MCF 10A (cell line): ENCODE data around the gene ANLN. TPM values are rescaled to one million over a fixed set of nuclear protein-coding genes. Genes with fewer than 3 reads are reported as not detected.
"Not testable (repeated sequence)": the region's sequence is repeated elsewhere in the genome, so short reads cannot be mapped to it uniquely, and the experiment has no call there.

Source experiments
- BruUV-seq: library from RNA; stranded (reverse); fragments of 400-500 nt; replicated peaks from 2 replicates; lab custom pipeline; 2021; lab: Mats Ljungman, UMichigan
- CTCF ChIA-PET: fragments of 300-600 bp; sonication (Branson Sonifier 250); formaldehyde crosslinking; extraction: SDS; loops from one replicate; lab custom pipeline; 2021; ENCODE audit warnings: antibody characterized with exemption, inconsistent platforms; lab: Yijun Ruan, JAX
- POLR2A ChIA-PET: fragments of 300-600, 350-650 bp; sonication (Branson Sonifier 250); formaldehyde crosslinking; extraction: SDS; loops from one replicate; lab custom pipeline; 2020; ENCODE audit warnings: antibody characterized with exemption, inconsistent platforms; lab: Yijun Ruan, JAX
- DNase-seq: peaks from one replicate; pipeline ENCODE4 v3.0.0-alpha.2; 2018; ENCODE audit not compliant: unreplicated experiment
- H3K27ac Mint-ChIP-seq: one replicate; pipeline ENCODE4 v1.8.0; 2022; ENCODE audit warnings: mild to moderate bottlenecking, low read depth, mixed read lengths; ENCODE audit not compliant: unreplicated experiment
- H3K27me3 Mint-ChIP-seq: one replicate; pipeline ENCODE4 v1.8.0; 2022; ENCODE audit warnings: mixed read lengths; ENCODE audit not compliant: insufficient read depth, unreplicated experiment
- H3K36me3 Mint-ChIP-seq: one replicate; pipeline ENCODE4 v1.8.0; 2022; ENCODE audit warnings: mild to moderate bottlenecking, moderate library complexity, mixed read lengths; ENCODE audit not compliant: insufficient read depth, unreplicated experiment
- H3K4me1 Mint-ChIP-seq: one replicate; pipeline ENCODE4 v1.8.0; 2022; ENCODE audit warnings: mixed read lengths; ENCODE audit not compliant: insufficient read depth, unreplicated experiment
- H3K4me3 Mint-ChIP-seq: one replicate; pipeline ENCODE4 v1.8.0; 2022; ENCODE audit warnings: mild to moderate bottlenecking, moderate library complexity, mixed read lengths; ENCODE audit not compliant: unreplicated experiment
- H3K9me3 Mint-ChIP-seq: one replicate; pipeline ENCODE4 v1.8.0; 2022; ENCODE audit warnings: mixed read lengths; ENCODE audit not compliant: unreplicated experiment
- intact Hi-C: fragments of 100-400 bp; cut with micrococcal nuclease; formaldehyde crosslinking; loops from 2 replicates; pipeline ENCODE4 v1.14.1; 2022
- total RNA-seq: library from RNA; stranded (reverse); gene quantifications from 2 replicates; pipeline ENCODE4 v1.2.3, GENCODE V29; 2022
- TF ChIP-seq, protein P1 (sequence below): fragments of 200-600 bp; IDR thresholded peaks from one replicate; pipeline ENCODE4 v1.8.0; 2022; ENCODE audit warnings: antibody characterized with exemption, mild to moderate bottlenecking; ENCODE audit not compliant: unreplicated experiment

ANLN gene
- total RNA-seq, 1 experiment from 2014 or later, result 104 TPM

- no peak for DNase-seq
- Mint-ChIP-seq H3K27me3 (no peaks in the 10 kb centered on the region), H3K36me3 (no peaks in the 10 kb centered on the region), H3K4me1 (peaks cover 13% of the 10 kb centered on the region), H3K27ac (no peak overlapping the region), H3K9me3 (no peaks in the 10 kb centered on the region), H3K4me3 (no peak overlapping the region)
- TF ChIP-seq, protein P1, sequence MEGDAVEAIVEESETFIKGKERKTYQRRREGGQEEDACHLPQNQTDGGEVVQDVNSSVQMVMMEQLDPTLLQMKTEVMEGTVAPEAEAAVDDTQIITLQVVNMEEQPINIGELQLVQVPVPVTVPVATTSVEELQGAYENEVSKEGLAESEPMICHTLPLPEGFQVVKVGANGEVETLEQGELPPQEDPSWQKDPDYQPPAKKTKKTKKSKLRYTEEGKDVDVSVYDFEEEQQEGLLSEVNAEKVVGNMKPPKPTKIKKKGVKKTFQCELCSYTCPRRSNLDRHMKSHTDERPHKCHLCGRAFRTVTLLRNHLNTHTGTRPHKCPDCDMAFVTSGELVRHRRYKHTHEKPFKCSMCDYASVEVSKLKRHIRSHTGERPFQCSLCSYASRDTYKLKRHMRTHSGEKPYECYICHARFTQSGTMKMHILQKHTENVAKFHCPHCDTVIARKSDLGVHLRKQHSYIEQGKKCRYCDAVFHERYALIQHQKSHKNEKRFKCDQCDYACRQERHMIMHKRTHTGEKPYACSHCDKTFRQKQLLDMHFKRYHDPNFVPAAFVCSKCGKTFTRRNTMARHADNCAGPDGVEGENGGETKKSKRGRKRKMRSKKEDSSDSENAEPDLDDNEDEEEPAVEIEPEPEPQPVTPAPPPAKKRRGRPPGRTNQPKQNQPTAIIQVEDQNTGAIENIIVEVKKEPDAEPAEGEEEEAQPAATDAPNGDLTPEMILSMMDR, result no peak
- ChIA-PET POLR2A (interaction anchor here (2.2 kb wide), 1 partner anchor 707 kb away, joined by 4 read pairs; no protein-coding TSS in a partner anchor), CTCF (interaction anchor here (0.8 to 5.7 kb wide), 7 partner anchors 12 to 706 kb away, joined by 3 to 46 read pairs (median 4); no protein-coding TSS in a partner anchor)
- intact Hi-C loops, result no loop called here
- BruUV-seq, result no TSS peak
These were observed 85.7 kb downstream of the ANLN start for GRCh38 chr7:36475381-36475780.

- TF ChIP-seq, protein P1, result no peak
- DNase-seq, result no peak
- H3K9me3 Mint-ChIP-seq, result peaks cover 8% of the 10 kb centered on the region
- peaks cover 9% of the 10 kb centered on the region for H3K4me1 Mint-ChIP-seq
- CTCF ChIA-PET, result interaction anchor here (0.6 to 5.7 kb wide), 5 partner anchors 9 to 722 kb away, joined by 3 to 29 read pairs (median 10); no protein-coding TSS in a partner anchor
- H3K27ac Mint-ChIP-seq, result no peak overlapping the region
- no peaks in the 10 kb centered on the region for H3K36me3 Mint-ChIP-seq
- POLR2A ChIA-PET, result no interaction called here
- no TSS peak for BruUV-seq
- intact Hi-C loops, result no loop called here
- no peak overlapping the region for H3K4me3 Mint-ChIP-seq
- H3K27me3 Mint-ChIP-seq, result no peaks in the 10 kb centered on the region
These were observed 89.1 kb downstream of the ANLN start for GRCh38 chr7:36478745-36479144.

DNA sequence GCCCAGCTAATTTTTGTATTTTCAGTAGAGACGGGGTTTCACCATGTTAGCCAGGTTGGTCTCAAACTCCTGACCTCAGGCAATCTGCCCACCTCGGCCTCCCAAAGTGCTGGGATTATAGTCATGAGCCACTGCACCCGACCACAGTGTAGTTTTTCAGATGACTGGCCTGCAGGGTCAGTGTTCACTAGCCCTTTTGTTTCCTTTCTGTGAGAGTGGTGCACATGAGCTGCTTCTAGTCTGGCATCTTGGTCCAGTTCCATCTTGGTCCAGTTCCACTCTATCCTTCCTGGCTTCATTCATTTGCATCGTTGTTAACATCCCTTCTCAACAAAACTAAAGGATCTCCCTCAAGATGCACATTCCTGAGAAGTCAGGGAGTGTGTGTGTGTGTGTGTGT, 94.2 kb downstream of the ANLN start:
- BruUV-seq, H3K4me1 Mint-ChIP-seq, H3K27ac Mint-ChIP-seq, DNase-seq, H3K27me3 Mint-ChIP-seq, H3K36me3 Mint-ChIP-seq, intact Hi-C loops, H3K9me3 Mint-ChIP-seq, H3K4me3 Mint-ChIP-seq, POLR2A ChIA-PET: not testable (repeated sequence)
- CTCF ChIA-PET, result interaction anchor here (5.7 kb wide), 1 partner anchor 42 kb away, joined by 29 read pairs; no protein-coding TSS in a partner anchor

- CTCF ChIA-PET, result interaction anchor here (1.0 to 5.7 kb wide), 5 partner anchors 10 to 658 kb away, joined by 3 to 39 read pairs (median 13); no protein-coding TSS in a partner anchor
- DNase-seq, result no peak
- H3K27me3 Mint-ChIP-seq, result no peaks in the 10 kb centered on the region
- intact Hi-C loops, result no loop called here
- no peaks in the 10 kb centered on the region for H3K4me1 Mint-ChIP-seq
- H3K27ac Mint-ChIP-seq, result no peak overlapping the region
- TF ChIP-seq, protein P1, result no peak
- H3K9me3 Mint-ChIP-seq, result peaks cover 8% of the 10 kb centered on the region
- H3K4me3 Mint-ChIP-seq, result no peak overlapping the region
- POLR2A ChIA-PET, result no interaction called here
- no peaks in the 10 kb centered on the region for H3K36me3 Mint-ChIP-seq
- BruUV-seq, result no TSS peak
These were observed 94.6 kb downstream of the ANLN start for GRCh38 chr7:36484265-36484664.
